ENCODE measurements around the gene SLX4IP. TPM values are rescaled to one million over a fixed set of nuclear protein-coding genes. Genes with fewer than 3 reads are reported as not detected.
A peak's percentile ranks its signal among the peaks of the same experiment; 100 is the strongest.

SLX4IP gene
- total and polyA plus RNA-seq, 2 of the 13 experiments (the other 11 are each of a cell fraction or from before 2014, with no cell fraction given): 3.6 to 7.3 TPM

- TF ChIP-seq HINFP (CRISPR knock-in tag; IDR thresholded peaks at IDR 0.05; ENCODE audit: low read depth): 0 out of 2 replicates have a peak, but pooled peaks have one; percentile 26
- TF ChIP-seq ZNF615 (CRISPR knock-in tag; IDR thresholded peaks at IDR 0.05; ENCODE audit: borderline replicate concordance): 0 out of 2 replicates have a peak, but pooled peaks have one; percentile 44
- TF ChIP-seq ZFP36L2 (CRISPR knock-in tag; IDR thresholded peaks at IDR 0.05): no peak; the same call in 1 of the 2 replicates
- TF ChIP-seq ARID2 (CRISPR knock-in tag; IDR thresholded peaks at IDR 0.05; ENCODE audit: borderline replicate concordance): peak; percentile 97
- no peak for TF ChIP-seq ASH2L (IDR thresholded peaks at IDR 0.05; ENCODE audit: insufficient read length, low read depth, low read length)
- TF ChIP-seq ZNF607 (CRISPR knock-in tag; IDR thresholded peaks at IDR 0.05; ENCODE audit: borderline replicate concordance): peak; percentile 70
- no peak for TF ChIP-seq TFDP1 (CRISPR knock-in tag; IDR thresholded peaks at IDR 0.05; ENCODE audit: borderline replicate concordance)
- TF ChIP-seq ZKSCAN5 (CRISPR knock-in tag; IDR thresholded peaks at IDR 0.05): no peak
- 0 out of 2 replicates have a peak, but pooled peaks have one; percentile 67 for TF ChIP-seq SMAD3 (CRISPR knock-in tag; IDR thresholded peaks at IDR 0.05)
- no peak for TF ChIP-seq CERS6 (CRISPR knock-in tag; IDR thresholded peaks at IDR 0.05)
- peak; percentile 21; the same call in 1 of the 2 replicates for TF ChIP-seq GATA4 (IDR thresholded peaks at IDR 0.05; ENCODE audit: borderline replicate concordance, low read depth)
- TF ChIP-seq ZNF816 (CRISPR knock-in tag; IDR thresholded peaks at IDR 0.05; ENCODE audit: borderline replicate concordance): no peak
- TF ChIP-seq CEBPG (CRISPR knock-in tag; IDR thresholded peaks at IDR 0.05): peak; percentile 45
- no peak for TF ChIP-seq KLF12 (CRISPR knock-in tag; IDR thresholded peaks at IDR 0.05; ENCODE audit: borderline replicate concordance)
- peak; percentile 68 for TF ChIP-seq ZNF644 (CRISPR knock-in tag; IDR thresholded peaks at IDR 0.05; ENCODE audit: low read depth)
- no peak for TF ChIP-seq ZFP82 (CRISPR knock-in tag; IDR thresholded peaks at IDR 0.05; ENCODE audit: borderline replicate concordance)
- TF ChIP-seq ELF3 (CRISPR knock-in tag; IDR thresholded peaks at IDR 0.05): no peak; the same call in 1 of the 2 replicates
- TF ChIP-seq ELF4 (CRISPR knock-in tag; IDR thresholded peaks at IDR 0.05; ENCODE audit: borderline replicate concordance): no peak
- TF ChIP-seq ZNF841 (CRISPR knock-in tag; IDR thresholded peaks at IDR 0.05; ENCODE audit: borderline replicate concordance): no peak
- no peak for TF ChIP-seq SOX6 (IDR thresholded peaks at IDR 0.05)
- peak; percentile 79 for TF ChIP-seq SOX6 (CRISPR knock-in tag; IDR thresholded peaks at IDR 0.05)
- no peak for TF ChIP-seq KLF9 (CRISPR knock-in tag; IDR thresholded peaks at IDR 0.05; ENCODE audit: low read depth)
- no peak for TF ChIP-seq ZNF143 (CRISPR knock-in tag; IDR thresholded peaks at IDR 0.05)
Measured at GRCh38 chr20:10674684-10675449, 239.8 kb downstream of the SLX4IP start (continued).
